AG04450 (cell line): ENCODE results near the gene ARFGEF3. TPM values are rescaled to one million over a fixed set of nuclear protein-coding genes. Genes with fewer than 3 reads are reported as not detected.

Source experiments
- CTCF ChIA-PET: fragments of 300-600, 350-600 bp; formaldehyde crosslinking; extraction: SDS; loops from one replicate; lab custom pipeline; 2022; ENCODE audit warnings: antibody characterized with exemption, inconsistent platforms; lab: Charles Lee
- POLR2A ChIA-PET: fragments of 350-600 bp; formaldehyde crosslinking; extraction: SDS; loops from one replicate; lab custom pipeline; 2021; ENCODE audit warnings: antibody characterized with exemption, inconsistent platforms; lab: Yijun Ruan, JAX
- DNase-seq: peaks from one replicate; pipeline ENCODE4 v3.0.0-alpha.2; 2011; ENCODE audit warnings: low read depth, low spot score
- H3K27ac ChIP-seq: one replicate; pipeline ENCODE4 v1.5.1; 2012; ENCODE audit warnings: low read depth, low read length, control low read depth
- H3K27me3 ChIP-seq: one replicate; pipeline ENCODE4 v1.6.0; 2012; ENCODE audit warnings: low read length; ENCODE audit not compliant: control insufficient read depth, insufficient read depth
- H3K4me3 ChIP-seq: 2 replicates; pipeline ENCODE4 v1.5.1; 2011; ENCODE audit warnings: mild to moderate bottlenecking, low read depth, low read length, control low read depth
- H3K9me3 ChIP-seq: 2 replicates; pipeline ENCODE4 v1.5.1; 2012; ENCODE audit warnings: low read length; ENCODE audit not compliant: control insufficient read depth, insufficient read depth
- CTCF ChIP-seq: IDR thresholded peaks from 2 replicates; pipeline ENCODE4 v1.5.1; 2011; ENCODE audit warnings: low read depth, low read length, control low read depth, inconsistent platforms
- polyA plus RNA-seq: library from polyadenylated mRNA; depleted of rRNA; stranded (reverse); fragments of >200 nt; gene quantifications from 2 replicates; pipeline ENCODE4 v1.2.3, GENCODE V29; 2011

ARFGEF3 gene
- polyA plus RNA-seq, 1 experiment: 0.02 TPM

DNA sequence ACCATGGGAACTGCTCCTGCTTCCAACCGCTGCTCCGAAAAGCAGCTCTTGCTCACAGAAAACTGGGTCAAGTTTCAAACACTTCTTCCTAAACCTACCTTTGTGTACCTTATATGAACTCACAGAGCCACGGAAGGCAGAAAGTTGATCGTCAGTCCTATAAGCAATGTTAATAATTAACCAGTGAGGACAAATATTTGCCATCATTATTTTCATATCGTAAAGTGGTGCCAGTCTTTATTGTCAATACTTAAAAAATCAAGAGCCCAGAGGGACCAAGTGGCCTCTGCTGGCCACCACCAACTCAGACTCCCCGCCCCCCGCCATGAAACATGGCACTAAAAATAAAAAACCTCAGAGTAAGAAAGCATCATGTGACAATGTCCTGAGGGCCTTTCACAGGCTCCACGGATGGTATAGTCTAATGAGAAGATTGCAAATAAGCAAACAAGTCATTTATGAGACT lies 65.6 kb downstream of the ARFGEF3 start:
- POLR2A ChIA-PET: no interaction called here

DNA sequence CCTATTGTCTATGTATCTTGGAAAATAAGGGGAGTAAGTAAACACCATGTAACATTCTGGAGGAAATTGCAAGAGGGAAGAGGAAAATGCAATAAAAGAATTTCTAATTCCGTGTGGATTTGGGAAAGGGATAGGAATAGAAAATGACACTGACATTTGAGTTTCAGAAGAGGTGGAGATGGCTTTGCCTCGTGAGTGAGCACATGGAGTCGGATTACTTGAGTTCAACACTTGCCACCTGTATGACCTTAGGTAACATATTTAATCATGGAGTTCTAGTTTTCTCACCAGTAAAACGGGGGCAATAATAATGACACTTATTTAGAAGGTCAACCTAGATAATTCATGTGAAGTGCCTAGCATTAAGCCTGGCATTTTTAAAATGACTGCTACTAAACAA lies 67.3 kb downstream of the ARFGEF3 start:
- Histone ChIP-seq H3K27ac (no peak overlapping the region), H3K9me3 (no peaks in the 10 kb centered on the region), H3K27me3 (peaks cover 6% of the 10 kb centered on the region), H3K4me3 (no peak overlapping the region)
- no peak for DNase-seq
- POLR2A ChIA-PET: no interaction called here
- CTCF ChIA-PET: no interaction called here
- TF ChIP-seq CTCF: no peak

More for the DNA sequence above, 65.6 kb downstream of the ARFGEF3 start:
- Histone ChIP-seq H3K27ac (no peak overlapping the region), H3K27me3 (peaks cover 6% of the 10 kb centered on the region), H3K4me3 (no peak overlapping the region), H3K9me3 (no peaks in the 10 kb centered on the region)
- no peak for DNase-seq
- CTCF ChIA-PET: no interaction called here
- TF ChIP-seq CTCF: no peak

- H3K9me3 ChIP-seq: no peaks in the 10 kb centered on the region
- no peak for DNase-seq
- peaks cover 6% of the 10 kb centered on the region for H3K27me3 ChIP-seq
- H3K27ac ChIP-seq: no peak overlapping the region
- H3K4me3 ChIP-seq: no peak overlapping the region
- ChIA-PET POLR2A (no interaction called here), CTCF (no interaction called here)
- TF ChIP-seq CTCF: no peak
These were observed 68.0 kb downstream of the ARFGEF3 start for GRCh38 chr6:138229663-138230179.

- Histone ChIP-seq H3K9me3 (no peaks in the 10 kb centered on the region), H3K27ac (no peak overlapping the region), H3K27me3 (peaks cover 6% of the 10 kb centered on the region), H3K4me3 (no peak overlapping the region)
- no peak for DNase-seq
- ChIA-PET POLR2A (no interaction called here), CTCF (no interaction called here)
- no peak for TF ChIP-seq CTCF
These were observed 68.5 kb downstream of the ARFGEF3 start for GRCh38 chr6:138230221-138230620.

- Histone ChIP-seq H3K4me3 (no peak overlapping the region), H3K27me3 (peaks cover 6% of the 10 kb centered on the region), H3K27ac (no peak overlapping the region), H3K9me3 (no peaks in the 10 kb centered on the region)
- no peak for DNase-seq
- CTCF ChIA-PET: no interaction called here
- TF ChIP-seq CTCF: no peak
- POLR2A ChIA-PET: no interaction called here
These were observed 69.1 kb downstream of the ARFGEF3 start for GRCh38 chr6:138230759-138231380.
